HK-2 (cell line): Measurements from ENCODE around the gene CRB1.
A peak's percentile ranks its signal among the peaks of the same experiment; 100 is the strongest.
"Not testable (repeated sequence)": the region's sequence is repeated elsewhere in the genome, so short reads cannot be mapped to it uniquely, and the experiment has no call there.

Experiments used
- DNase-seq: peaks from one replicate; pipeline ENCODE4 v3.0.0-alpha.2; 2018; ENCODE audit not compliant: unreplicated experiment

CRB1 gene

DNA sequence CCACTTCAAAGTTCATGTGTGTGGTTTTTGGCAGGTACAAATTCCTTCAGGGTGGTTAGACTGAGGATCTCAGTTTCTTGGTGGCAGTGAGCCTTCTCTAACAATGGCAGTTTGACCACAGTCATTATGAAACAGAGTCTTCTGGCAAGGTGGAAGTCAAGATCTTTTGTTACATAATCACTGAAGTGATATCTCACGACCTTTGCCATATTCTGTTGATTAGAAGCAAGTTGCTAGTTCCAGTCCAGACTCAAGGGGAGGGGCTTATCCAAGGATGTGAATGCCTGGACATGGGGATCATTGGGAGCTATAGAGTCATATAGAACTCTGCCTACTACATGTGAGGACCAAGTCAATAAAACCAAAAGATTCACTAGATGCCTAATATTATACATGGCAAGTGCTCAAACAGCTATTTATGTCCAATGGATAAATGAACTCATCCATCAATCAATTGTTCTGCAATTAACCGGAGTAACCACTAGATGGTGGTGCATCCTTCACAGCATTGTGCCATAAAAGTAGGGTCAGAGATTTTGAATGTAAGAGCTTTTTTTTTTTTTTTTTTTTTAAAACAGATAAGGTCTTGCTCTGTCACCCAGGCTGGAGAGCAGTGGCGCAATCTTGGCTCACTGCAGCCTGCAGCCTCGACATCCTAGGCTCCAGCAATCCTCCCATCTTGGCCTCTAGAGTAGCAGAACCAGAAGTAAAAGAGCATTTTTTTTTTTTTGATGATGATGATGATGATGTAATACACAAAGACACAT is 131.9 kb downstream of the CRB1 start:
- DNase-seq: peak; percentile 6

DNA sequence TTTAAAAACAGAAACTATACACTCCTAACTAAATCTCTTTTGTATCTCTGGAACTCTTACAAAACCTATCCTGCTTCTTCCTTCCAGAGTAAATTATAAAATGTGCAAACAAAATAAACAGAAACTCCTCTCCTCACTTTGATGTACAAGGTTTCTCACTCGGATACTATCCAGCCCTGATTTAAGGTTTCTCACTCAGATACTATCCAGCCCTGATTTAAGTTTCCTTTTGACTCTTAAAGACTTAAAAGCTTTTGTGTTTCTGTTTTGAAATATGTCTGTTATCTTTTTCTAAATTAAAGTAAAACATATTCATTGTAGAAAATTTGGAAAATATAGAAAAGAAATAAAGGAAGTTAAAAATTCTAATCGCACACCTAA is 132.5 kb downstream of the CRB1 start:
- DNase-seq: no peak

DNA sequence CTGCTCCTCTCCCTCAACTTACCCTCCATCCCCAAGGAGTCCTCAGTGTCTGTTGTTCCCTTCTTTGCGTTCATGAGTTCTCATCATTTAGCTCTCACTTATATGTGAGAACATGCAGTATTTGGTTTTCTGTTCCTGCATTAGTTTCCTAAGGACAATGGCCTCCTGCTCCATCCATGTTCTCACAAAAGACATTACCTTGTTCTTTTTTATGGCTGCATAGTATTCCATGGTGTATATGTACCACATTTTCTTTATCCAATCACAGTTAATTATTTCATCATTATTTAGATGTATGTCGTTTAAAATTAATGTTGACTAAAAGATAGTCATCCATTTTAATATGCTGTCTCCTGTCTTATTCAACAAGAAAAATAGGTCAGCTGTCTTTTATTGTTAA is 134.1 kb downstream of the CRB1 start:
- DNase-seq: no peak

DNA sequence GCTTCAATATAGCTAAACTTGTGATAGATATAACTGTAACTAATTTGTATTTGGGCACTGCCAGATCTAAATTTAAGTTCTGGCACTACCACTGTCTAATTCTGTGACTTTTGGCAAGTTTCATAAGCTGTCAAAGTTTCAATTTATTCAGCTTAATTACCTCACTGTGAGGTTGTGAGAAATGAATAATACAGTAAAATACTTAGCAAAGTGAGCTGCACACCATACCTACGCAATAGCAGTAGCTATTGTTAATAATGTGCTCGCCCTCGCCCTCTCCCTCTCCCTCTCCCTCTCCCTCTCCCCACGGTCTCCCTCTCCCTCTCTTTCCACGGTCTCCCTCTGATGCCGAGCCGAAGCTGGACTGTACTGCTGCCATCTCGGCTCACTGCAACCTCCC is 136.7 kb downstream of the CRB1 start:
- not testable (repeated sequence) for DNase-seq

DNA sequence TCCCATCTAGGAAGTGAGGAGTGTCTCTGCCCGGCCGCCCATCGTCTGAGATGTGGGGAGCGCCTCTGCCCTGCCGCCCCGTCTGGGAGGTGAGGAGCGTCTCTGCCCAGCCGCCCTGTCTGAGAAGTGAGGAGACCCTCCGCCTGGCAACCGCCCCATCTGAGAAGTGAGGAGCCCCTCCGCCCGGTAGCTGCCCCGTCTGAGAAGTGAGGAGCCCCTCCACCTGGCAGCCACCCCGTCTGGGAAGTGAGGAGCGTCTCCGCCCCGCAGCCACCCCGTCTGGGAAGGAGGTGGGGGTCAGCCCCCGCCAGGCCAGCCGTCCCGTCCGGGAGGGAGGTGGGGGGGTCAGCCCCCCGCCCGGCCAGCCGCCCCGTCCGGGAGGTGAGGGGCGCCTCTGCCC is 137.6 kb downstream of the CRB1 start:
- DNase-seq: not testable (repeated sequence)

DNA sequence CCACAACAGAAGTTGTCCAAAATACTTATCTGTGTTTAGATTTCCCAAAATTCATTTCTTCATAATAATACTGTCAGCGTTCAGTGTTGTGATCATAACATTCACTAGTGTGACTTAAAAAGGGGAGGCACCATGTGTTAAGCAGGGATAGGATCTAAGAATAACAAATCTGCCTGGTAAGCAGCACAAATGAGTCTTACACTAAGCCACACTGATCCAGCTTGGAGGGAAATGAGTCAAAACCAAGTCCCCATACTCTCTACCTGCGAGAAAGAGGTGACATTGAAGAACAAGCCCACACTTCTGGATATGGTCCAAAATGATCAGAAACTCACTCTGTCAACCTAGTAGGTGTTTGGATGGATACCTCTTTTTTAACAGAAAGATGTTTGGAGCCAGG is 145.5 kb downstream of the CRB1 start:
- no peak for DNase-seq

DNA sequence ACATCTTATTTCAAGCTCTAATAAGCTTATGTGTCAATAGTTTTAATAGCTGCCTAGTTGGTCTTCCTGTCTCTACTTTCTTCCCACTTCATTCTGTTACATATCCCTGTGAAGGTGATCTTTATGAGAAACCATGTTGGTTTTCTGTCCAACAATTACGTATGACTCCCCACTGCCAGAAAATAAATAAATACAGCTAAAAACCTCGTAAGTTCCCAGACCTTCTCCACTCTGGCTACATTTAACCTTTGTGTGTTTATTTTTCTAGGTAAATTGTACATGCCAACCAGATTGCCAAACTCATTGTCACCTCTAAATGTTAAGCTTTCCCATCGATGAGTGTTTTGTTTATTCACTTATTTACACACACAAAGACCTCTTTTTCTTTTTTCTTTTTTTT is 147.2 kb downstream of the CRB1 start:
- DNase-seq: no peak

DNA sequence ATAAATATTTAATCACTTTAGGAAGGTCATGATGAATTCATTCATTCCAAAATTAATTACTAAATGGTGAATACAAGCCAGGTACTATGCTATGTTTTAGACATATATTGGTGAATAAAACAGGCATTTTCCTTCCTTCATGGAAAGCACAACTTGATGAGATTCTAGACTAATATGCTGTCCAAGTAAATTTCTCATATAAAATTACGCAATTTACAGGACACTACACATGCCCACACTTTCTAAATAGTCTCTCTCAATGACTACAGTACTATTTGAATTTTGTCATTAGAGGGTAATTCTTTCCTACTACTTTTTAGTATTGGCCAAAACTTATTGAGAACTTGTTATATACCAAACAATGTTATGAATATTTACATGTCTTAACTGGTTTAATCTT is 150.6 kb downstream of the CRB1 start:
- no peak for DNase-seq

DNA sequence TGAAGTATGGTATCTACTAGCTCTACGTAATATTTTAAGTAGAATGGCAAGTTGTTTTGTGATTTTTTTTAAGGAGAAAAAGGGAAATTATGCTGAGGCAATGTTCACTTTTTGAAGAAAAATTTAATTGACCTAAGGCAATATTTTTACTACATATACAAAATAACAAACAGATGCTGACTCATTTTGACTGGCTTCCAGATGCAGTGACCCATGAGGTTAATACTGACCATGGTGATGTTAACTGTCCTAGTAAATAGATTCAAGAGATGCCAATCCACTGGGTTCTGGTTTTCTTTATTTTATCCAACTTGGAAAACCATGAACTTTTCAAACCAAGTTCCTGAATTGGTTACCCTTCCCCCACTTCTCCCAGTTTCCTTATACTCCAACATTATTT is 154.9 kb downstream of the CRB1 start:
- no peak for DNase-seq

DNA sequence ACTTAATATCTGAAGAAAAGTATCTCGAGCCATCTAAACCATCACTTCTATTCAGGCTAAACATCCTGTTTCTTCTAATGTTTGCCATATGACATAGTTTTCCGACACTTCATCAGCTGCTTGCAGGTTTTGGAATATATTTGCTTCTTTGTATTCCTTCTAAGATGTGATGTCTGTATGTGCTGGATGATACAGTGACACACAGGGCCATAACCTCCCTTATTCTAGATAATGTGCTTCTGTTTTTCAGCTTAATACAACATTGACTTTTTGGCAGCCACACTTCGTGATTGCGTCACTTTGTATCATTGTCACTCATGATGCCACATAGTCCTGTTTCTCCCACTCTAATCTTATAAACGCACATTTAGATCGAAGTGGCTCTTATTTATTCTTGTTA is 156.3 kb downstream of the CRB1 start:
- no peak for DNase-seq

DNA sequence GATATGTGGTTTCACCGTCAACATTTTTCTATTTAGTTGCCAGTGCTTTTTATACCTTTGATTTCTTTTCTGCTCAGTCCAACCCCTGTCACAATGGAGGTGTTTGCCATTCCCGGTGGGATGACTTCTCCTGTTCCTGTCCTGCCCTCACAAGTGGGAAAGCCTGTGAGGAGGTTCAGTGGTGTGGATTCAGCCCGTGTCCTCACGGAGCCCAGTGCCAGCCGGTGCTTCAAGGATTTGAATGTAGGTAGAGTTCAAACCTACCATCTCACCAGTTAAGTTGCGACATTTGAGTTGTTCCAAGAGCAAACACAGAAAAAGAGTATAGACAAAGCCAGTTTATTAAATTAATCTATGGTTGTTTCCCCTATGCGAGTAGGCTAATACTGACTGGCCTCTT is 161.3 kb downstream of the CRB1 start:
- no peak for DNase-seq

DNA sequence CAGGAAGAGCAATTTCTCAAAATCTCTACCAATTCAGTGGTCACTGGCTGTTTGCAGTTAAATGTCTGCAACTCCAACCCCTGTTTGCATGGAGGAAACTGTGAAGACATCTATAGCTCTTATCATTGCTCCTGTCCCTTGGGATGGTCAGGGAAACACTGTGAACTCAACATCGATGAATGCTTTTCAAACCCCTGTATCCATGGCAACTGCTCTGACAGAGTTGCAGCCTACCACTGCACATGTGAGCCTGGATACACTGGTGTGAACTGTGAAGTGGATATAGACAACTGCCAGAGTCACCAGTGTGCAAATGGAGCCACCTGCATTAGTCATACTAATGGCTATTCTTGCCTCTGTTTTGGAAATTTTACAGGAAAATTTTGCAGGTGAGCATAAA is 167.2 kb downstream of the CRB1 start:
- DNase-seq: no peak

DNA sequence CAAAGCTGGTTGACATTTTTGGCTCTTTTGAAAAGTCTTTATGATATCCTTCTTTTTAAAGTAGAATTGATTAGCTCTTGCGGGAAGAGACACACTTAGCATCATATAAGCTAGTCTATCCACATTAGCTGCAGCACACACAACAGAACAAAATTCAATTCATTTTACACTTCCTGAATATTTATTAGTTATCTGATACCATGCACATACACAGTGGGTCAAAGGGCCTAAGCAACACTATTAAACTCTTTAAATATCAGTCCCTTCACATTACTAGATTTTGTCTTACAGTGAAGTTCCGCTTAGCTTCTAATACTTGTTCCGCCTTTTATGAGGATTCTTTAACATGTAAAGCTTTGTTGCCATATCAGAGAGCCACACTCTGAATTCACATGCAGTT is 169.5 kb downstream of the CRB1 start:
- DNase-seq: no peak

DNA sequence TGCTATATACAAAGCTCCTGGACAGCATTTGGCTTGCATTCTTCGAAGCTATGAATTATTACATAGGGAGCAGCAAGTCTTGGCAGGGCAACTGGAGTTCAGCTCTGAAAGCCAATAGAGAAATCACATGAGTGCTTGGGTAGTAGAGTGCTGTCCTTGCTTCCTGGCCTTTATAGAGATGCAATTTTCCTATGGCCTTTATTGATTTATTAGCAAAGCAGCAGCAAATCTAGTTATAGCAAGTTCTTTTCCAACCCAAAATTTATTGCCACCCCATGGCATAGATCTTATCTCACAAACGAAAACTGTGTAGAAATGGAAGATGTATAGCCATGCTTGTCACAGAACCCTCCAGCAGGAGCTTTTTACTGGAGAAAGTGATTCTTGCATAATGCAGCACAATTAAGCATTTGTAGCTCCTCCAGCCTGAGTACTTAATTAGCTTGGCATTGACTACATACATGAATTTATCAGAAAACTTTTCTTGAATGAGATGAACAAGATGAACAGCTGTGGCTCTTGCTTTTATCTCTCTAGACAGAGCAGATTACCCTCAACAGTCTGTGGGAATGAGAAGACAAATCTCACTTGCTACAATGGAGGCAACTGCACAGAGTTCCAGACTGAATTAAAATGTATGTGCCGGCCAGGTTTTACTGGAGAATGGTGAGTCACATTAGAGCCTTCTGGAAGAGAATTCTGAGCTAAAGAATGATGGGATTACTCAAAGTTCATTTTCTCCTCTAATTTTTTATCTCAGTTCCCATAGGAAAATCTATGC is 170.1 kb downstream of the CRB1 start:
- DNase-seq: no peak

DNA sequence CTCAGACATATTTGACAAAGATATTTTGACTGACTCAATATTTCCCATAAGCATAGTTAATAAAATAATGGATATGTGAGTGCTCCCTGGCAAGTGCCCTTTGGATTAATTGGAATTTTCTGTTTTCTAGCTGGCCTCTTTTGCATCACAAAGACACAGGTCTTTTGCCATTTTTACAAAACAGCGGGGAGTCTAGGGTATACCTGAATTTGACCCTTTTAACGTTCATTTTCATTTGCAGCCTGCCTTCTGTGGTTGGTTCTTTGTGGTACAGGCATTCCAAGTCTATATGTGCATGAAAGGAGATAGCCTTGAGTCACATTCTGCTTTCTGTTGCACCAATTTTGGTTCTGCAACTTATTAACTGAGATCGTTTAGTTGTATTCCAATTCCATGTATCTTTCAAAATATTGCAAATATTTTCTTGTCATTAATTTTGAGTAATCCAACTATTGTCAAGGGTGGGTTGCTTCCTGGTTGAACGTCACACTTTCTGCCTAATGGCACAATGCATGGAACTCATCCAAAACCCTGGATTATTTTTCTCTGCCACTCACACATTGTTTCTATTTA is 171.7 kb downstream of the CRB1 start:
- DNase-seq: no peak

DNA sequence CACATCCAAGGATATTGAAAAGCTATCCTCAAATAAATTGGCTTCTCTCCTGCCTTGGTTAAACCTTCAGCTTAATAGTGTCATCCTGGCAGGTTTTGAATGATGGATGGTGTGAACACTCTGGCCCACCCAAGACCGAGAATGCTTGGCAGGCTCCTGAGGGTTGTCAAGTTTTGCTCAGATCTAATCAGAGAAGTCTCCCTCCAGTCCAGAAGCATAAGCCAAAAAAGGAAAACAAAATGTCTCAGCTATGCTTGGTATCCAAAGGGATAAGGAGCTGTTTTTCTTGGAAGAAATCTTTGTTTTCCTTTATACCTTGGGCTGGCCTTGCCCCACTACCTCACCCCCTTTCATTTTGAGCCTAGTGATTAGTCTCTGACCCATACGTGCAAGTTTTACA is 172.7 kb downstream of the CRB1 start:
- no peak for DNase-seq

DNA sequence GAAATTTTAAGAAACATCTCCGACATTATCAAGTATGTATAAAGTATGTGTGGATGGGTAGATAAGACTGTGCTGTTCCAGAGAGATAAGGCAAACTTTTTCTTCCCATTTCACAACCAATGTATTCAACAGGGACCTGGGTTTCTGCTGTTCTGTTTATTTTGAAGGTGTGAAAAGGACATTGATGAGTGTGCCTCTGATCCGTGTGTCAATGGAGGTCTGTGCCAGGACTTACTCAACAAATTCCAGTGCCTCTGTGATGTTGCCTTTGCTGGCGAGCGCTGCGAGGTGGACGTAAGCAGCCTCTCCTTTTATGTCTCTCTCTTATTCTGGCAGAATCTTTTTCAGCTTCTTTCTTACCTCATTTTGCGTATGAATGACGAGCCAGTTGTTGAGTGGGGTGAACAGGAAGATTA is 174.0 kb downstream of the CRB1 start:
- no peak for DNase-seq

DNA sequence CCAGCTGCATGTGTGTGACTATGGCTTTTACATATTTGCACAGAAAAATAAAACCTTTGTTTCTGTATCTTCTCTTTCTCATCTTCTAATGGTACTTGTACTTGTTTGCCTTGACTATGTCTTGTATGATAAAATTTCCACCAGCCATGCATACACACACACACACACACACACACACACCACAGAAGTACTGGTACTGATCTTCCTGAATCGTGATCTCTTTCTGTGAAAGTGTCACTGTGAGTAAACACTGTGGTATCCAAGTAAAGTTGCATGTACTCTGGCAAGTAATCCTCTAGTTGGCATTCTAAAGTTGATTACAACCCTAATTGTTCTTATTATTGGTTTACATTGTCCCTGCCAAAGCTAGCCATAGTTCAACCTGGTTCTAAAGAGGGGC is 176.7 kb downstream of the CRB1 start:
- DNase-seq: peak; percentile 4

DNA sequence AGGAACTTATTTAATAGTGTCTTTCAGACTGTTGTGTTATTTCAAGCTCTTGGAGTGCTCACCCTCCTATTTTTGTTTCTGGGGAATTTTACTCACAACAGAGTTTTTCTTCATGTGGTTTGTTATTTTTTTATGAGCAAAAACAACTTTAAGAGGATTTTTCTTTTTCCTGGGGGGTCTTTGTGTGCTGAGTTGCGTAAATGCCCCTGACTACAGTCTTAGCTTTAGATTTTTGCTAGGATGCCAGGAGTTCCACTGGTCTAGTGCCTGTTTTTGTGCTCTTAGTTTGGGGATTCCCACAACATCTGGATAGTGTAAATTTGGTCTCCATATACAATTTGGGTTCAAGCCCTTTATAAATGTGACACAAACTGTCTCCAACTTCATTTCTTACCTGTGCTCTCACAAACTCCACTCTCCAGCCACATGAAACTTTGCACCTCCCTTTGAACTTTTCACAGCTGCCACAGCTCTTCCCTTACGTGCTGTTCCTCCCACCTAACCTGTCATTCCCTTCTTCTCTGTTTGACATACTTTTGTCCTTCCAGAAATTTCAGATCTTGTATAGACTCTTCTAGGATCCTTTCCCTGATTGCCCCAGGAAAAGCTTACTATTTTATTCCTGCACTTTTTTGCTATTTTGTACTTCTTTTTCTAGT is 180.2 kb downstream of the CRB1 start:
- DNase-seq: no peak

DNA sequence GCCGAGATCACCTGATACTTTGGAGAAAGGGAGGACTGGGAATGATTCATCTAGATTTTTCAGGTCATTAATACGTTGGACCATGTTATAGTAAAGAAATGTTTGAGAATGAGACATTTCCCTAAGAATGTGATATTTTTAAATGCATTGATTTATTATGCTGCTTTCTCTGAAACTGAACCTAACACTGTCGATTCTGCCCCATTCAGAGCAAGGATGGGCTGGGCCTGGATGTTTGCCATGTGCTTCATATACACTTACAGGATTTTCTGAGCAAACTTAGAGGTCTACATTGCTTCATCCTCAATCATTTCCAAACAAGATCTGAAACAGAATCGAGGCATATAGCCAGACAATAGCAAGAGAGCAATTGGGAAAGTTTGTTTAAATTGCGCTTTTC is 183.3 kb downstream of the CRB1 start:
- no peak for DNase-seq

DNA sequence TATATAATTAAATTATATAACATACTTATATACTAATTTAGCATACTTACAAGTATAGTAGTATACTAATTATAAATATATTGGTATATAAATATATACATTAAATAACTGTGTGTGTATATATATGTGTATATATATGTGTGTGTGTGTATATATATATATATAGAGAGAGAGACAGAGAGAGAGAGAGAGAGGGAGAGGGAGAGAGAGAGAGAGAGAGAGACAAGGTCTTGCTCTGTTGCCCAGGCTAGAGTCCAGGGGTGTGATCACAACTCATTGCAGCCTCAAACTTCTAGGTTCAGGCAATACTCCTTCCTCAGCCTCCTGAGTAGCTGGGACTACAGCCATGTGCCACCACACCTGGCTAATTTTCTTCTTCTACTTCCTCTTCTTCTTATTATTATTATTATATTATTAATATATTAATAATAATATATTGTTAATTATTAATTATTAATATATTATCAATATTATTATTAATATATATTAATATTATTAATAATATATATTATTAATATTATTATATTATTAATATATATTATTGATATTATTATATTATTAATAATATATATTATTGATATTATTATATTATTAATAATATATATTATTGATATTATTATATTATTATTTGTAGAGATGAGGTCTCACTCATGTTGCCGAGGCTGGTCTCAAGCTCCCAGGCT is 185.5 kb downstream of the CRB1 start:
- no peak for DNase-seq

DNA sequence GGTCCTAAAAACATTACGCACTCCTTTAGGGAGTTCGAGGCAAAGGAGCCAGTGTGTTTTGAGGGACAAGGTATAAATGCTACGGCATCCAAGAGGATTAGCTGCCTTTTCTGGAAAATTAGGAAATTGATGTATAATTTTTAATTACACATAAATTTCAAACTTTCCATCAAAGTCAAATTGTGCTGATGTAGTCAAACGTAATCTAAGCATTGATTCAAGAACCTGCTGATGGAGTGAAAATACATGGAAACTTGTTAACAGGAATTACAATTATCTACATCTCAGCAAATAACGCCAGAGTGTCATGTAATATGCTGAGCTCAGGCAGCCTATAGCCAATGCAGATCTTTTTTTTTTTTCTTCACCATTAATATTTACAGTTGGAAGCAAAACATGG is 194.5 kb downstream of the CRB1 start:
- no peak for DNase-seq
